Neural cell (in vitro differentiated cells): ENCODE measurements around the gene DUSP18.

Experiments used
- CTCF ChIP-seq: fragments of 450-650 bp; IDR thresholded peaks from 2 replicates; pipeline ENCODE4 v1.5.1; 2014; ENCODE audit warnings: antibody characterized with exemption, mild to moderate bottlenecking, moderate library complexity; ENCODE audit not compliant: poor library complexity, severe bottlenecking
- MXI1 ChIP-seq: fragments of 450-650 bp; conservative IDR thresholded peaks from 2 replicates; pipeline ENCODE4 v1.6.1; 2014; ENCODE audit warnings: antibody characterized with exemption, mild to moderate bottlenecking; ENCODE audit not compliant: poor library complexity, severe bottlenecking
- POLR2AphosphoS5 ChIP-seq: IDR thresholded peaks from 2 replicates; pipeline ENCODE4 v1.6.1; 2012
- RAD21 ChIP-seq: fragments of 450-650 bp; conservative IDR thresholded peaks from 2 replicates; pipeline ENCODE4 v1.6.1; 2014; ENCODE audit warnings: antibody characterized with exemption, mild to moderate bottlenecking, moderate library complexity

- no peak for TF ChIP-seq MXI1
- TF ChIP-seq CTCF = no peak
- no peak for TF ChIP-seq POLR2AphosphoS5
- TF ChIP-seq RAD21 = no peak
Measured at GRCh38 chr22:30617819-30618218, 49.9 kb downstream of the DUSP18 start.
